ENCODE data around the gene FAM98C. TPM values are rescaled to one million over a fixed set of nuclear protein-coding genes. Genes with fewer than 3 reads are reported as not detected.
A peak's percentile ranks its signal among the peaks of the same experiment; 100 is the strongest.
"Not testable (repeated sequence)": the region's sequence is repeated elsewhere in the genome, so short reads cannot be mapped to it uniquely, and the experiment has no call there.

FAM98C gene
- total and polyA plus RNA-seq, 5 donors from 2014 or later, result 17.2 to 41.3 (median 20.0) TPM

DNA sequence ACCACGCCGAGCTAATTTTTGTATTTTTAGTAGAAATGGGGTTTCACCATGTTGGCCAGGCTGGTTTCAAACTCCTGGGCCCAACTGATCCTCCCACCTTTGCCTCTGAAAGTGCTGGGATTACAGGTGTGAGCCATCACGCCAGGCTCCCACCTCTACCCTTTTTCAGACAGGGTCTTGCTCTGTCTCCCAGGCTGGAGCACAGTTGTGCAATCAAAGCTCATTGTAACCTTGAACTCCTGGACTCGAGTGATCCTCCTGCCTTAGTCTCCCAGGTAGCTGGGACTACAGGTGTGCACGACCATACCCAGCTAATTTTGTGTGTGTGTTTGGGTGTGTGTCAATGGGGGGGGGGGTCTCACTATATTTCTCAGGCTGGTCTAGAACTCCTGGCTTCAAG lies 21.4 kb downstream of the FAM98C start:
- no peaks in the 10 kb centered on the region for H3K9me3 ChIP-seq (ENCODE audit: control insufficient read depth in 2 of 2, low read length in 2 of 2)
- Mint-ChIP-seq H3K4me3 (peak overlapping the region in 1 of 4 donors; percentile 90), H3K4me1 (peaks cover 10 to 35% (median 23%) of the 10 kb centered on the region in 4 donors), H3K36me3 (no peaks in the 10 kb centered on the region), H3K27me3 (no peaks in the 10 kb centered on the region), H3K27ac (no peak overlapping the region), H3K9me3 (peaks cover 0 to 1% (median 0%) of the 10 kb centered on the region in 7 donors)
- H3K4me1 ChIP-seq (ENCODE audit: control insufficient read depth, insufficient read depth, low read length, poor library complexity, severe bottlenecking), result peaks cover 27% of the 10 kb centered on the region
- H3K4me3 ChIP-seq (ENCODE audit: low read depth, low read length), result no peak overlapping the region
- no peak for DNase-seq
- H3K27ac ChIP-seq (ENCODE audit: insufficient read depth, low read length, poor library complexity, severe bottlenecking), result no peak overlapping the region
- H3K27me3 ChIP-seq (ENCODE audit: control insufficient read depth, insufficient read depth, low read length), result no peaks in the 10 kb centered on the region
- no peaks in the 10 kb centered on the region for H3K36me3 ChIP-seq (ENCODE audit: control insufficient read depth, insufficient read depth, low read length)
- no peak for ATAC-seq (ENCODE audit: low read depth in 2 of 2)

DNA sequence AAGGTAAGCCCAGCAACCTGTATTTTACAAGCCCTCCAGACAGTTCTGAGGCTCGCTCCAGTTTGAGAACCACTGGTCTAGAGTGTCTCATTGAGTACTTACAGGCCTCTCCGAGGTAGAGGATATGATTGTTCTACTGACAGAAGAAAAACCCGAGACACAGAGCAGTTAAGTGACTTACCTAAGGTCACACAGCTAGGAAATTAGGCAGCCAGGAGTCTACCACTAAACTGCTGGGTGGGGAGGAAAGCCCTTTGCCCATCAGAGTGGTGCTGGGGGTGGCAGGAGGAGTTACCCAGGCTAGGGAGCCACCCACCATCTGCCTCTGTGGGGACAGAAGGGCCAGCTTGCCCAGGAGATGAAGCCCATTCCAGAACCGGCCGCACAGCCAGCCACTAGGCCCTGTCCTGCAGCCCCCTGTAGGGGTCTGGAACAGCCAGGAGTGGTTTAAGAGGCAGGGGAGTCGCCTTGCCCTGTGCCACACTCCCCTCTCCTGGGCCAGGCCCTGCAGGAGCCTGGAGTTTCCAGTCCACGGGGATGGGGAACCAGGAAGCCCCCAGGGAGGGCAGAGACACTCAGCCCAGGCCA lies 22.4 kb downstream of the FAM98C start:
- ATAC-seq (ENCODE audit: low read depth in 2 of 2) (no peak), DNase-seq (peak in 1 of 3 donors; percentile 35)
- peaks cover 13 to 39% (median 28%) of the 10 kb centered on the region in 4 donors for H3K4me1 Mint-ChIP-seq
- H3K27ac ChIP-seq (ENCODE audit: insufficient read depth, low read length, poor library complexity, severe bottlenecking), result peak overlapping the region; percentile 77
- no peaks in the 10 kb centered on the region for H3K27me3 Mint-ChIP-seq
- peaks cover 0 to 1% (median 0%) of the 10 kb centered on the region in 7 donors for H3K9me3 Mint-ChIP-seq
- H3K9me3 ChIP-seq (ENCODE audit: control insufficient read depth in 2 of 2, low read length in 2 of 2), result no peaks in the 10 kb centered on the region
- no peaks in the 10 kb centered on the region for H3K36me3 Mint-ChIP-seq
- no peaks in the 10 kb centered on the region for H3K36me3 ChIP-seq (ENCODE audit: control insufficient read depth, insufficient read depth, low read length)
- peak overlapping the region; percentile 43 to 85 (median 82) for H3K27ac Mint-ChIP-seq
- H3K27me3 ChIP-seq (ENCODE audit: control insufficient read depth, insufficient read depth, low read length), result no peaks in the 10 kb centered on the region
- H3K4me3 Mint-ChIP-seq, result peak overlapping the region; percentile 68 to 90 (median 80)
- H3K4me3 ChIP-seq (ENCODE audit: low read depth, low read length), result no peak overlapping the region
- peaks cover 33% of the 10 kb centered on the region for H3K4me1 ChIP-seq (ENCODE audit: control insufficient read depth, insufficient read depth, low read length, poor library complexity, severe bottlenecking)

DNA sequence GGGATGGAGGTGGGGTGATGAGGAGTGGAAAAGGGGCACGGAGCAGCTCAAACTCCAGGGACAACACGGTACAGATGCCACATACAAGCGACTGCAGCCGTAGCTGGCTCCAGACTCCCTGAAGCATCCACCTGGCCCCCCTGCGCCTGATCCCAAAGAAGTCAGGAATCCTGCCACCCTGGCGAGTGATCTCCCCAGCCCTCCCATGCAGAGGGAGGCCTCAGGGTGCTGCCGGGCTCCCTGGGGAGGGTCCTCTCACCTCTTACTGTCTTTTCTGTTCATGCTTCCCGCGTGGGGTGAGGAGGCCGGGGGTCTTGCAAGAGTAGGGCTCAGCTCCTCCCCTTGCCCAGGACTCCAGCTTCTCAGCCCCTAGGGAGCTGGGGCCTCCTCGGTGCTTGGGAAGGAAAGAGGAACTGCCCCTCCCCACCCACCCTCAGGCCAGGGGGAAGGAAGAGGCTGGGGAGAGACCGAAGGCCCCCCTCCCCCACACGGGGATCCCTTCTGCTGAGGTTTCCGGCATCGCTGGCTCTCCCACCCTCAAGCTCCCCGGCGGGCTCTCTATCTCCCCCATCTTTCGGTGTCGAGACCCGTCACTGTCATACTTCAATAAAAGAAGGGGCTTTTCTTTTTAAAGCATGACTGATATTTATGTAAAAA lies 23.0 kb downstream of the FAM98C start, which contains the start of gene RASGRP4:
RASGRP4 (minus strand) TSS at position 410 of the 657 bp plus-strand sequence; CDS start at position 282, 128 bp downstream.
- H3K36me3 ChIP-seq (ENCODE audit: control insufficient read depth, insufficient read depth, low read length), result no peaks in the 10 kb centered on the region
- H3K9me3 Mint-ChIP-seq, result peaks cover 0 to 1% (median 0%) of the 10 kb centered on the region in 7 donors
- peaks cover 13 to 39% (median 28%) of the 10 kb centered on the region in 4 donors for H3K4me1 Mint-ChIP-seq
- H3K27ac ChIP-seq (ENCODE audit: insufficient read depth, low read length, poor library complexity, severe bottlenecking), result peak within 1 kb of the TSS; percentile 77
- H3K4me3 ChIP-seq (ENCODE audit: low read depth, low read length), result peak within 1 kb of the TSS; percentile 72
- peak within 1 kb of the TSS; percentile 78 to 95 (median 86) for H3K4me3 Mint-ChIP-seq
- ATAC-seq (ENCODE audit: low read depth in 2 of 2) (peak in 1 of 2 donors; percentile 47), DNase-seq (peak; percentile 45 to 80 (median 49))
- peak within 1 kb of the TSS; percentile 43 to 93 (median 85) for H3K27ac Mint-ChIP-seq
- no peaks in the 10 kb centered on the region for H3K36me3 Mint-ChIP-seq
- H3K27me3 ChIP-seq (ENCODE audit: control insufficient read depth, insufficient read depth, low read length), result no peaks in the 10 kb centered on the region
- H3K9me3 ChIP-seq (ENCODE audit: control insufficient read depth in 2 of 2, low read length in 2 of 2), result no peaks in the 10 kb centered on the region
- H3K4me1 ChIP-seq (ENCODE audit: control insufficient read depth, insufficient read depth, low read length, poor library complexity, severe bottlenecking), result peaks cover 33% of the 10 kb centered on the region
- H3K27me3 Mint-ChIP-seq, result no peaks in the 10 kb centered on the region

DNA sequence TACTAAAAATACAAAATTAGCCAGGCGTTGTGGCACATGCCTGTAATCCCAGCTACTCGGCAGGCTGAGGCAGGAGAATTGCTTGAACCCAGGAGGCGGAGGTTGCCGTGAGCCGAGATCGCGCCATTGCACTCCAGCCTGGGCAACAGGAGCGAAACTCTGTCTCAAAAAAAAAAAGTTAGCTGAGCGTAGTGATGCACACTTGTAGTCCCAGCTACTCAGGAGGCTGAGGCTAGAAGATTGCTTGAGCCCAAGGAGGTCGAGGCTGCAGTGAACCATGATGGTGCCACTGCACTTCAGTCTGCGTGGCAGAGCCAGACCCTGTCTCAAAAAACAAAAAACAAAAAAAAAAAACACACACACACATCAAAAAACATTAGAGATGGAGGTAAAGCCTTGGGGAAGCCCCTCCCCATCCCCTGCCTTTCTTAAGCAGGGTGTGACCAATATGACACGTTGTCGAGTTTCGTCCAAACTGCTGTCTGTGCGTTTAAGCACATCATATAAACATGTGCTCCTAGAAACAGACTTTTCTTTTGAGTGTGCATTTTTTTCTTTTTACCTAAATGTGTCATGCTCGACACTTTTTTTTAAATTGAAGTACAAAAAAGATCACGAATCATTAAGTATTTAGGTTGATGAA lies 24.3 kb downstream of the FAM98C start:
- H3K27ac ChIP-seq (ENCODE audit: insufficient read depth, low read length, poor library complexity, severe bottlenecking), result peak overlapping the region; percentile 77
- DNase-seq (peak; percentile 48 to 96 (median 52)), ATAC-seq (ENCODE audit: low read depth in 2 of 2) (peak; percentile 77 to 80)
- Mint-ChIP-seq H3K4me1 (peaks cover 13 to 39% (median 28%) of the 10 kb centered on the region in 4 donors), H3K27ac (peak overlapping the region in 2 of 3 donors; percentile 63 to 93), H3K4me3 (peak overlapping the region; percentile 76 to 95 (median 78))
- H3K36me3 Mint-ChIP-seq; H3K9me3 ChIP-seq (ENCODE audit: control insufficient read depth in 2 of 2, low read length in 2 of 2); H3K27me3 ChIP-seq (ENCODE audit: control insufficient read depth, insufficient read depth, low read length); H3K27me3 Mint-ChIP-seq; H3K9me3 Mint-ChIP-seq; H3K36me3 ChIP-seq (ENCODE audit: control insufficient read depth, insufficient read depth, low read length): not testable (repeated sequence)
- peaks cover 33% of the 10 kb centered on the region for H3K4me1 ChIP-seq (ENCODE audit: control insufficient read depth, insufficient read depth, low read length, poor library complexity, severe bottlenecking)
- peak overlapping the region; percentile 46 for H3K4me3 ChIP-seq (ENCODE audit: low read depth, low read length)

DNA sequence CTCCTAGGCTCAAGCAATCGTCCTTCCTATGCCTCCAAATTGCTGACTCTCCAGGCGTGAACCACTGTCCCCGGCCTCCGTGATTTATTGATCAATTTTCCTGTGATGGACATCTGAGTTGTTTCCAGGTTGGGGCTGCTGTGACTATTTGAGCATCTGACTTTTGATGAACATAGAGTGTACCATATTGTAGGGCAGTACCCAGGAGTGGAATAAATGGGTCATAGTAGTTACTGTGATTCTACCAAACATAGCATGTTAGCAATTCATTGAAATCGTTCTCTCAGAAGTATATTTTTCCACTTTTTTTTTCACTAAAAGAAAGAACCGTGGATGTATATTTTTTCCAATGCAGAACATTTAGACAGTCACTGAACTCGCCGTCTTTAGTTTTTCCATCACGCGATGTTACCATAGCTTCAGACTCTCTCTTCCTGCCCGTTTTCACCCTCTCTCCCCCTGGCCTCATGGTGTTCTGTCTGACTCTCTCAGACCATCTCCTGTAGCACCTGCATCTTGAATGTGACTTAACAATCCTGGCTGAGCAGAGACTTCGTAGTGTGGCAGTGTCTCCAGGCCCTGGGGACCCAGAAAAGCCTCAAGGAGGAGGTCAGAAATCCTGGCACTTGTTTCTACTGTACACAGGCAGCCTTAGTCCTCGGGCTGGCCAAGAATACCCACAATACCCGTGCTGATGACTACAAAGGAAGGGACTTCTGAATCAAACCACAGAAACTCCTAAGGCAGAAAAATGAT lies 26.3 kb downstream of the FAM98C start:
- peaks cover 17 to 49% (median 34%) of the 10 kb centered on the region in 4 donors for H3K4me1 Mint-ChIP-seq
- DNase-seq, result peak in 1 of 3 donors; percentile 72
- H3K9me3 Mint-ChIP-seq, result peaks cover 0 to 1% (median 0%) of the 10 kb centered on the region in 7 donors
- no peaks in the 10 kb centered on the region for H3K9me3 ChIP-seq (ENCODE audit: control insufficient read depth in 2 of 2, low read length in 2 of 2)
- H3K4me1 ChIP-seq (ENCODE audit: control insufficient read depth, insufficient read depth, low read length, poor library complexity, severe bottlenecking), result peaks cover 39% of the 10 kb centered on the region
- peak in 1 of 2 donors; percentile 28 for ATAC-seq (ENCODE audit: low read depth in 2 of 2)
- H3K27me3 Mint-ChIP-seq, result no peaks in the 10 kb centered on the region
- H3K36me3 Mint-ChIP-seq, result no peaks in the 10 kb centered on the region
- H3K36me3 ChIP-seq (ENCODE audit: control insufficient read depth, insufficient read depth, low read length), result no peaks in the 10 kb centered on the region
- peak overlapping the region; percentile 27 to 62 (median 46) for H3K4me3 Mint-ChIP-seq
- H3K27ac ChIP-seq (ENCODE audit: insufficient read depth, low read length, poor library complexity, severe bottlenecking), result peak overlapping the region; percentile 5
- peak overlapping the region; percentile 89 to 93 (median 90) for H3K27ac Mint-ChIP-seq
- peak overlapping the region; percentile 54 for H3K4me3 ChIP-seq (ENCODE audit: low read depth, low read length)
- no peaks in the 10 kb centered on the region for H3K27me3 ChIP-seq (ENCODE audit: control insufficient read depth, insufficient read depth, low read length)

DNA sequence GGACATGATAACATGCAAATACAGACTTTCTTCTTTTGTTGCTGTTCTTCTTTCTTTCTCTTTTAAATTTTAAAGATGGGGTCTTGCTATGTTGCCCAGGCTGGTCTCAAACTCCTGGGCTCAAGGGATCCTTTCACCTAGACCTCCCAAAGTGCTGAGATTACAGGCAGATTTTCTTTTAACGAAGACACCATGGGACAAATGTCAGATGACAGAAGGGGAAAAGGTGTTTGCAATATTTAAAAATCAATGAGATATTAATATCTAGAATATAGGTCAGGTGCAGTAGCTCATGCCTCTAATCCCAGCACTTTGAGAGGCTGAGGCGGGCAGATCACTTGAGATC lies 26.9 kb downstream of the FAM98C start:
- Histone ChIP-seq H3K36me3 (ENCODE audit: control insufficient read depth, insufficient read depth, low read length) (no peaks in the 10 kb centered on the region), H3K27me3 (ENCODE audit: control insufficient read depth, insufficient read depth, low read length) (no peaks in the 10 kb centered on the region), H3K4me3 (ENCODE audit: low read depth, low read length) (peak overlapping the region; percentile 54), H3K9me3 (ENCODE audit: control insufficient read depth in 2 of 2, low read length in 2 of 2) (no peaks in the 10 kb centered on the region), H3K27ac (ENCODE audit: insufficient read depth, low read length, poor library complexity, severe bottlenecking) (peak overlapping the region; percentile 5), H3K4me1 (ENCODE audit: control insufficient read depth, insufficient read depth, low read length, poor library complexity, severe bottlenecking) (peaks cover 39% of the 10 kb centered on the region)
- DNase-seq (no peak), ATAC-seq (ENCODE audit: low read depth in 2 of 2) (no peak)
- Mint-ChIP-seq H3K4me3 (peak overlapping the region in 1 of 4 donors; percentile 27), H3K9me3 (peaks cover 0 to 1% (median 0%) of the 10 kb centered on the region in 7 donors), H3K4me1 (peaks cover 17 to 53% (median 34%) of the 10 kb centered on the region in 4 donors), H3K27me3 (no peaks in the 10 kb centered on the region), H3K27ac (peak overlapping the region; percentile 89 to 93 (median 90)), H3K36me3 (no peaks in the 10 kb centered on the region)

DNA sequence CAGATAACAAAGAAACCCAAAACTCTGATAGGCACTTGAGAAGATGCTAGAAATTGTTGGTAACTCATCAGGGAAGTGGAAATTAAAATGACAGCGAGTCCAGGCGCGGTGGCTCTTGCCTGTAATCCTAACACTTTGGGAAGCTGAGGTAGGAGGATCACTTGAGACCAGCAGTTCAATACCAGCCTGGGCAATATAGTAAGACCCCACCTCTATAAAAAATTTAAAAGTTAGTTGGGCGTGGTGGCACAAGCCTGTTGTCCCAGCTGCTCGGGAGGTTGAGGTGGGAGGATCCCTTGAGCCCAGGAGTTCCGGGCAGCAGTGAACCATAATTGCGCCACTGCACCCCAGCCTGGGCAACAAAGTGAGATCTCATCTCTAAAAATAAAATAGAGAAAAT lies 28.0 kb downstream of the FAM98C start:
- Histone ChIP-seq H3K36me3 (ENCODE audit: control insufficient read depth, insufficient read depth, low read length) (no peaks in the 10 kb centered on the region), H3K4me1 (ENCODE audit: control insufficient read depth, insufficient read depth, low read length, poor library complexity, severe bottlenecking) (peaks cover 31% of the 10 kb centered on the region), H3K27me3 (ENCODE audit: control insufficient read depth, insufficient read depth, low read length) (no peaks in the 10 kb centered on the region), H3K4me3 (ENCODE audit: low read depth, low read length) (no peak overlapping the region), H3K9me3 (ENCODE audit: control insufficient read depth in 2 of 2, low read length in 2 of 2) (no peaks in the 10 kb centered on the region), H3K27ac (ENCODE audit: insufficient read depth, low read length, poor library complexity, severe bottlenecking) (no peak overlapping the region)
- Mint-ChIP-seq H3K27ac (no peak overlapping the region), H3K4me1 (peaks cover 17 to 51% (median 33%) of the 10 kb centered on the region in 4 donors), H3K27me3 (no peaks in the 10 kb centered on the region), H3K9me3 (peaks cover 0 to 1% (median 0%) of the 10 kb centered on the region in 7 donors), H3K36me3 (no peaks in the 10 kb centered on the region), H3K4me3 (no peak overlapping the region)
- ATAC-seq (ENCODE audit: low read depth in 2 of 2), result no peak
- no peak for DNase-seq
